SK-N-SH treated with all-trans-retinoic acid at 6 μM for 48 hours (cell line): ENCODE data around the gene B4GALT6.

Source experiments
- ARNTL ChIP-seq: fragments of 450-650 bp; formaldehyde crosslinking; IDR thresholded peaks from 2 replicates; pipeline ENCODE4 v1.5.0; 2020; ENCODE audit warnings: low read depth, mild to moderate bottlenecking, moderate library complexity, borderline replicate concordance
- BACH2 ChIP-seq: fragments of 250-450 bp; sonication (Bioruptor Pico); IDR thresholded peaks from 2 replicates; pipeline ENCODE4 v1.9.0; 2021; ENCODE audit warnings: mild to moderate bottlenecking, borderline replicate concordance
- PPARA ChIP-seq: fragments of 250-450 bp; sonication (Bioruptor Pico); IDR thresholded peaks from 2 replicates; pipeline ENCODE4 v1.5.0; 2020; ENCODE audit warnings: mild to moderate bottlenecking, borderline replicate concordance
- RARB ChIP-seq: fragments of 250-450 bp; sonication (Bioruptor Pico); IDR thresholded peaks from 2 replicates; pipeline ENCODE4 v1.8.0; 2021; ENCODE audit warnings: mild to moderate bottlenecking, moderate library complexity
- SNAI2 ChIP-seq: fragments of 250-450 bp; sonication (Bioruptor Pico); IDR thresholded peaks from 2 replicates; pipeline ENCODE4 v1.5.0; 2020; ENCODE audit warnings: mild to moderate bottlenecking, moderate library complexity
- TCF4 ChIP-seq: fragments of 250-450 bp; sonication (Bioruptor Pico); IDR thresholded peaks from 2 replicates; pipeline ENCODE4 v1.8.0; 2021; ENCODE audit warnings: mild to moderate bottlenecking, moderate library complexity, borderline replicate concordance
- ZC3H10 ChIP-seq: fragments of 250-450 bp; sonication (Bioruptor Pico); IDR thresholded peaks from 2 replicates; pipeline ENCODE4 v1.5.1; 2021; ENCODE audit warnings: mild to moderate bottlenecking, moderate library complexity
- ZFP3 ChIP-seq: fragments of 250-450 bp; sonication (Bioruptor Pico); IDR thresholded peaks from 2 replicates; pipeline ENCODE4 v1.5.0; 2020; ENCODE audit warnings: mild to moderate bottlenecking, moderate library complexity
- TF ChIP-seq, protein P1 (sequence below): fragments of 250-450 bp; sonication (Bioruptor Pico); IDR thresholded peaks from 2 replicates; pipeline ENCODE4 v1.5.0; 2020; ENCODE audit warnings: mild to moderate bottlenecking, moderate library complexity
- TF ChIP-seq, protein P2 (sequence below): fragments of 250-450 bp; sonication (Bioruptor Pico); IDR thresholded peaks from 2 replicates; pipeline ENCODE4 v1.8.0; 2020; ENCODE audit warnings: mild to moderate bottlenecking, moderate library complexity, borderline replicate concordance

DNA sequence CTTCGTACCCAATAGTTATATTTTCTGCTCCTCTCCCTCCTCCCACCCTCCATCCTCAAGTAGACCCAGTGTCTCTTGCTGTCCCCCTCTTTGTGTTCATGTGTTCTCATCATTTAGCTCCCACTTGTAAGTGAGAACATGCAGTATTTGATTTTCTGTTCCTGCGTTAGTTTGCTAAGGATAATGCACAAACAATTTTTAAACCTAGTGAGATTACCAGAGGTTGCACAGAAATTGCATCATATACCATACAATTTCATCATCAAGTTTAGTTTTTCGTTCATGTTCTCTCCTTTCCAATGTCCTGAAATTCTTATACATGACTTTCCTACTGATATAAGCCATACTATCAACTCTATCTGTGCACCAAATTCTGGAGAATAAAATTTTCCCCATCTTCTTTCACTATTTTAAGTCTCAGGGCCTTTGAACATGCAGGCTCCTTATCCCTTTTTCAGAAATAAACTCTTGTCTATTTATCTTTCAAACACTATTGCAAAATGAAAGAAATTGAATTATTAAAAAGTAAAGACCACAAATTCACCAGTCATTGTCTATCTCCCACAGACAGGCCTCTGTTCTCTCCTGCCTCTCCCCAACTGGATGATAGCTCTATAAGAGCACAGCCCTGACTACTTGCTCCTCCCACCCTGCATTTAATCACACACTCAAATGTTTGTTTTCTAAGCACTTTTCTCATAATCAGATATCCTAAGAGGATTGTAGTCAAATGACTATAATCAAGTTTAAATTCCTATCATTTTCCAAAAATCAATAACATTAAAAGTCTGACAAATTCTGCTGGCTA lies 27.2 kb upstream of the B4GALT6 start:
- TF ChIP-seq SNAI2 (CRISPR knock-in tag) (no peak), BACH2 (CRISPR knock-in tag) (no peak), PPARA (no peak), ARNTL (CRISPR knock-in tag) (no peak), ZFP3 (CRISPR knock-in tag) (no peak), TCF4 (no peak), ZC3H10 (CRISPR knock-in tag) (no peak), RARB (CRISPR knock-in tag) (no peak)
- TF ChIP-seq, protein P1, sequence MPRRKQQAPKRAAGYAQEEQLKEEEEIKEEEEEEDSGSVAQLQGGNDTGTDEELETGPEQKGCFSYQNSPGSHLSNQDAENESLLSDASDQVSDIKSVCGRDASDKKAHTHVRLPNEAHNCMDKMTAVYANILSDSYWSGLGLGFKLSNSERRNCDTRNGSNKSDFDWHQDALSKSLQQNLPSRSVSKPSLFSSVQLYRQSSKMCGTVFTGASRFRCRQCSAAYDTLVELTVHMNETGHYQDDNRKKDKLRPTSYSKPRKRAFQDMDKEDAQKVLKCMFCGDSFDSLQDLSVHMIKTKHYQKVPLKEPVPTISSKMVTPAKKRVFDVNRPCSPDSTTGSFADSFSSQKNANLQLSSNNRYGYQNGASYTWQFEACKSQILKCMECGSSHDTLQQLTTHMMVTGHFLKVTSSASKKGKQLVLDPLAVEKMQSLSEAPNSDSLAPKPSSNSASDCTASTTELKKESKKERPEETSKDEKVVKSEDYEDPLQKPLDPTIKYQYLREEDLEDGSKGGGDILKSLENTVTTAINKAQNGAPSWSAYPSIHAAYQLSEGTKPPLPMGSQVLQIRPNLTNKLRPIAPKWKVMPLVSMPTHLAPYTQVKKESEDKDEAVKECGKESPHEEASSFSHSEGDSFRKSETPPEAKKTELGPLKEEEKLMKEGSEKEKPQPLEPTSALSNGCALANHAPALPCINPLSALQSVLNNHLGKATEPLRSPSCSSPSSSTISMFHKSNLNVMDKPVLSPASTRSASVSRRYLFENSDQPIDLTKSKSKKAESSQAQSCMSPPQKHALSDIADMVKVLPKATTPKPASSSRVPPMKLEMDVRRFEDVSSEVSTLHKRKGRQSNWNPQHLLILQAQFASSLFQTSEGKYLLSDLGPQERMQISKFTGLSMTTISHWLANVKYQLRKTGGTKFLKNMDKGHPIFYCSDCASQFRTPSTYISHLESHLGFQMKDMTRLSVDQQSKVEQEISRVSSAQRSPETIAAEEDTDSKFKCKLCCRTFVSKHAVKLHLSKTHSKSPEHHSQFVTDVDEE (CRISPR knock-in tag) = no peak
- TF ChIP-seq, protein P2, sequence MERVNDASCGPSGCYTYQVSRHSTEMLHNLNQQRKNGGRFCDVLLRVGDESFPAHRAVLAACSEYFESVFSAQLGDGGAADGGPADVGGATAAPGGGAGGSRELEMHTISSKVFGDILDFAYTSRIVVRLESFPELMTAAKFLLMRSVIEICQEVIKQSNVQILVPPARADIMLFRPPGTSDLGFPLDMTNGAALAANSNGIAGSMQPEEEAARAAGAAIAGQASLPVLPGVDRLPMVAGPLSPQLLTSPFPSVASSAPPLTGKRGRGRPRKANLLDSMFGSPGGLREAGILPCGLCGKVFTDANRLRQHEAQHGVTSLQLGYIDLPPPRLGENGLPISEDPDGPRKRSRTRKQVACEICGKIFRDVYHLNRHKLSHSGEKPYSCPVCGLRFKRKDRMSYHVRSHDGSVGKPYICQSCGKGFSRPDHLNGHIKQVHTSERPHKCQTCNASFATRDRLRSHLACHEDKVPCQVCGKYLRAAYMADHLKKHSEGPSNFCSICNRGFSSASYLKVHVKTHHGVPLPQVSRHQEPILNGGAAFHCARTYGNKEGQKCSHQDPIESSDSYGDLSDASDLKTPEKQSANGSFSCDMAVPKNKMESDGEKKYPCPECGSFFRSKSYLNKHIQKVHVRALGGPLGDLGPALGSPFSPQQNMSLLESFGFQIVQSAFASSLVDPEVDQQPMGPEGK = no peak
